Testis (tissue), 2 donors: Measurements from ENCODE around the gene IL32.

Experiments
- POLR2A ChIP-seq: fragments of 450-650 bp; IDR thresholded peaks from one replicate; pipeline ENCODE4 v1.6.1; 2017; ENCODE audit warnings: antibody characterized with exemption, mild to moderate bottlenecking, moderate library complexity
- TF ChIP-seq, protein P1 (sequence below), 3 experiments: fragments of 450-650 bp in 2 of 3; fragments of 200-600 bp in 1 of 3; sonication (generic) in 1 of 3; IDR thresholded peaks; one replicate each; pipeline ENCODE4 v1.5.1; 2016 to 2019; ENCODE audit warnings: antibody characterized with exemption in 3 of 3, mild to moderate bottlenecking in 2 of 3, moderate library complexity in 1 of 3

DNA sequence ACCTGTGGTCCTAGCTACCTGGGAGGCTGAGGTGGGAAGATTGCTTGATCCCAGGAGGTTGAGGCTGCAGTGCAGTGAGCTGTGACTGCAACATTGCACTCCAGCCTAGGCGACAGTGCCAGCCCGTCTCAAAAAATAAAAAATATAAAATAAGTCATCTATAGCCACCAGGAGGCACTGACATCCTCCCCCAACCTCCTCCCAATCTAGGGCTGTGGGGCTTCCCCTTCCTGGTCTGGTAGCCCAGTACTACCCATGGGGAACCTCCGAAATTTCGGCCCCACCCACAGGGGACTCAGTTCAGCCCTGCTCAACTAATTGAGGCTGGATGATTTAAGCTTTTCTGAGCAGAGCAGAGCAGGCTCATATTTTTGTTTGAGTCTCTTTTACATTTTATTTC is 30.4 kb downstream of the IL32 start:
- TF ChIP-seq, protein P1, sequence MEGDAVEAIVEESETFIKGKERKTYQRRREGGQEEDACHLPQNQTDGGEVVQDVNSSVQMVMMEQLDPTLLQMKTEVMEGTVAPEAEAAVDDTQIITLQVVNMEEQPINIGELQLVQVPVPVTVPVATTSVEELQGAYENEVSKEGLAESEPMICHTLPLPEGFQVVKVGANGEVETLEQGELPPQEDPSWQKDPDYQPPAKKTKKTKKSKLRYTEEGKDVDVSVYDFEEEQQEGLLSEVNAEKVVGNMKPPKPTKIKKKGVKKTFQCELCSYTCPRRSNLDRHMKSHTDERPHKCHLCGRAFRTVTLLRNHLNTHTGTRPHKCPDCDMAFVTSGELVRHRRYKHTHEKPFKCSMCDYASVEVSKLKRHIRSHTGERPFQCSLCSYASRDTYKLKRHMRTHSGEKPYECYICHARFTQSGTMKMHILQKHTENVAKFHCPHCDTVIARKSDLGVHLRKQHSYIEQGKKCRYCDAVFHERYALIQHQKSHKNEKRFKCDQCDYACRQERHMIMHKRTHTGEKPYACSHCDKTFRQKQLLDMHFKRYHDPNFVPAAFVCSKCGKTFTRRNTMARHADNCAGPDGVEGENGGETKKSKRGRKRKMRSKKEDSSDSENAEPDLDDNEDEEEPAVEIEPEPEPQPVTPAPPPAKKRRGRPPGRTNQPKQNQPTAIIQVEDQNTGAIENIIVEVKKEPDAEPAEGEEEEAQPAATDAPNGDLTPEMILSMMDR (IDR thresholded peaks at IDR 0.05) = no peak
- TF ChIP-seq POLR2A = no peak
